ENCODE data around the gene AIP. TPM values are rescaled to one million over a fixed set of nuclear protein-coding genes. Genes with fewer than 3 reads are reported as not detected.

The AIP gene
- total and polyA plus RNA-seq, 2 of the 8 experiments (the other 6 are each of a cell fraction or from before 2014, with no cell fraction given), result 29.8 to 54.4 TPM

- no peak for TF ChIP-seq CHD7 (IDR thresholded peaks at IDR 0.05; ENCODE audit: insufficient replicate concordance, low read length)
- no peak for TF ChIP-seq CBX8 (IDR thresholded peaks at IDR 0.05; ENCODE audit: borderline replicate concordance, low read depth, low read length)
These were observed at the start of gene AIP (continued) for GRCh38 chr11:67482827-67483798.

Measured in H1 (cell line).